Measurements from ENCODE around the gene SLC12A6.

- TF ChIP-seq CTCF (IDR thresholded peaks at IDR 0.05) (no peak), ZFX (IDR thresholded peaks at IDR 0.05; ENCODE audit: borderline replicate concordance) (no peak)
These were observed 134.3 kb downstream of the SLC12A6 start for GRCh38 chr15:34203305-34203704.
